Activated T-cell treated with anti-CD3 and anti-CD28 coated beads for 24 hours (primary cell): Measurements from ENCODE around the gene SMC3.

Source experiments
- DNase-seq: peaks from one replicate; pipeline ENCODE4 v3.0.0-alpha.2; 2020; ENCODE audit warnings: low read depth

SMC3 gene

DNA sequence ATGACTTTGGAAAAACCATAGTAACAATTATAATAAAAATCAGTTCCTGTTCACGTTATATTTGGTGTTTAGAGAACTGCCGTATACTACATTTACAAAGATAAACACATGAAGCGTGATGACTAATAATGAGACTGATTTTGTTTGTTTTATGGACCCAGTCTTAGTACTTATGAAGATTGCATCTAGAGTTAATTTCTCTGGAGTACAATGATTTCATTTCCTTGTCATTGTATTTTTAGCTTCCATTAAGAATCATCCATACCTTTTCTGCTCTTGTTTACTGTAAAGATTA is 79.6 kb downstream of the SMC3 start:
- no peak for DNase-seq

GRCh38 chr10:110648692-110649346 is 81.3 kb downstream of the SMC3 start:
- no peak for DNase-seq

DNA sequence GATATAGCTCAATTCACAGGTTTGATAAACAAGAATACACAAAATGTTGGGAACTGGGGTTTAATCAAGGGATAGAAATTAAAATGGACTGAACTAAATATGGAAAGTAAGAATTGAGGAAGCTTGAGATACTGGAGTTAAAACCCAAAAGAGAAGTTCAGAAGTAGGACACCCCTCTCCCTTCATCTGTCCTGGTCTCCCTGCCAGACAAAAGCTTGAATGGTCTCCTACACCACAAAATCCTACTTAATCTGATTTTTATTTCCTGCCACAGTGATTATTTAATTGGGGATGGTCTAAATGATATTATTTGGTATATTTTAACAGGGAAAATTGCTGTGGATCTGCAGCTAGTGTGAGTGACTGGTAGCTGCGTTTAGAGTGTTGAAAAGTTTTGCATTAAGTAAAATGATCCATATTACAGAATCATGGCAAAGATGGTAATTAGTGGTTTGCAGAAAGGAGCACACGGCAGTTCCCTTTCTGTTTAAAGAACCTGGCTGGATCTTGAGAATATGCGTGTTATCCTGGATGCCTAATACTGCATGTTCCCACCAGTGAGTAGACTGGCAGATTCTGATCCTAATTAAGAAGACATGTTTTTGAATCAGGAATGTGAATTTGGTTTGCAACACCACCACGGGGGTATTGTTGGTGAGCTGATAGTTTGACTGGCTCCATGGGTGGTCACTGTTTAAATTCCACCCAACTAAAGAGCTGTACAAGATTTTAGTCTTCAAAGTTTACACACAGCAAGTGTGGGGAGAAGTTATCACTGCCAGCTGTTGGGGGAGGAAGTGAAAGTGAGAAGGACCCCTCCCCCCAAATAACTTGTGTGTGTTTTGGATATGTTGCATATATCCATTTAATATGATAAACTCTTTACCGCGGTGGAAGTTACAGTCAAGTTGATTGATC is 82.1 kb downstream of the SMC3 start:
- DNase-seq = no peak

DNA sequence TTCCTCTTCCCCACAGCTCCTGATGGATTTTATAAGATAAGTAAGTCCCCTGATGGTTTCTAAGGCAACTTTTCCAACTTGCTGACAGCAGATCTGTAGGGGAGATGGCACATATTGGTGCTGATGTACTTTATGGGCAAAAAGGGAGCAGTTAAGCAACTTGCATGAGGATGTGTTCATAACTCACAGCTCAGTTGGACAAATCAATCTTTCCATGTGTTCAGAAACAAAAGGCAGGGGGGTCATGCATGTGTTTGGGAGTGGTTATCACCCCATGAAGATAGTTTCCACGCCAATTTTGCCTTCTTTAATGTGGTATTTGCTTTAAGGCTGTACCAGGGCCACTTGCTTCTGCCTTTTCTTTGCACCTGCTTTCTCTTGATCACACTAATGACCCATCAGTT is 82.8 kb downstream of the SMC3 start:
- no peak for DNase-seq

GRCh38 chr10:110651044-110651958 is 83.8 kb downstream of the SMC3 start:
- no peak for DNase-seq

DNA sequence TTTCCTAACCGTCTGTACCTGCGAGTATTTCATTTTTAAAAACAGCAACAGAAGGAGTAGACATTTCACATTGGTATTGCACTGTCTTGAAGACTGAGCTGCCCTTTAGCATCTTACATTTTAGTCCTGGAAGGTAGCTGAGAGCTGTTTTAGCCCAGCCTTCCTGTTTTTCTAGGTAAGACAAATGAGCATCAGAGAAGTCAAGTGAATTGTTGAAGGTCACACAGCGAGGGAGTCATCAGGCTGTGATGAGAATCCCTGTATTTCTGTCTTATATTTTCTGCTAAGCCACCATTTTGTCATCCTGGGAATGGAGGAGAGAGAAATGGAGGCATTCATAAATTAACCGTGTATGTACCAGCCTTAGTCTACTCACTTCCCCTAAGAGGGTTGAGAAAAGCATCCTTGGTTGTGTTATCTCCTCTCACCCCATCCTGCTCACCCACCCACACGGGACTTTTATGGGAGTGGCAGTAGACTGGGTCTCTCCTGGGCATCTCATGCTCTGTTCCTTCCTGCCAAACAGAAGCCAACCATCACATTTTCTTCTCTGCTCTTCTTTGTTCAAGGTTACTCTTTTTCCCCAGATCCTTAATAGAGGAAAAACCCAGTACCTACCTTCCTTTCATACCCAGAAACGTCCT is 85.1 kb downstream of the SMC3 start:
- DNase-seq = no peak
